Tibial nerve (tissue), 4 donors: ENCODE measurements around the gene CDH13.

Experiments used
- EP300 ChIP-seq, 2 donors: sonication (generic); formaldehyde crosslinking; IDR thresholded peaks; one replicate each; pipeline ENCODE4 v1.6.1; 2017; ENCODE audit warnings: antibody characterized with exemption in 2 of 2, mild to moderate bottlenecking in 1 of 2
- POLR2A ChIP-seq, 2 donors: fragments of 450-650 bp; IDR thresholded peaks; one replicate each; pipeline ENCODE4 v1.6.1; 2017; ENCODE audit warnings: antibody characterized with exemption in 2 of 2, mild to moderate bottlenecking in 2 of 2, moderate library complexity in 2 of 2
- TF ChIP-seq, protein P1 (sequence below), 5 experiments: fragments of 200-600 bp in 3 of 5; fragments of 450-650 bp in 2 of 5; sonication (generic) in 3 of 5; IDR thresholded peaks; one replicate each; pipeline ENCODE4 v1.5.1; 2016 to 2019; ENCODE audit warnings: antibody characterized with exemption in 5 of 5, mild to moderate bottlenecking in 3 of 5, moderate library complexity in 2 of 5

DNA sequence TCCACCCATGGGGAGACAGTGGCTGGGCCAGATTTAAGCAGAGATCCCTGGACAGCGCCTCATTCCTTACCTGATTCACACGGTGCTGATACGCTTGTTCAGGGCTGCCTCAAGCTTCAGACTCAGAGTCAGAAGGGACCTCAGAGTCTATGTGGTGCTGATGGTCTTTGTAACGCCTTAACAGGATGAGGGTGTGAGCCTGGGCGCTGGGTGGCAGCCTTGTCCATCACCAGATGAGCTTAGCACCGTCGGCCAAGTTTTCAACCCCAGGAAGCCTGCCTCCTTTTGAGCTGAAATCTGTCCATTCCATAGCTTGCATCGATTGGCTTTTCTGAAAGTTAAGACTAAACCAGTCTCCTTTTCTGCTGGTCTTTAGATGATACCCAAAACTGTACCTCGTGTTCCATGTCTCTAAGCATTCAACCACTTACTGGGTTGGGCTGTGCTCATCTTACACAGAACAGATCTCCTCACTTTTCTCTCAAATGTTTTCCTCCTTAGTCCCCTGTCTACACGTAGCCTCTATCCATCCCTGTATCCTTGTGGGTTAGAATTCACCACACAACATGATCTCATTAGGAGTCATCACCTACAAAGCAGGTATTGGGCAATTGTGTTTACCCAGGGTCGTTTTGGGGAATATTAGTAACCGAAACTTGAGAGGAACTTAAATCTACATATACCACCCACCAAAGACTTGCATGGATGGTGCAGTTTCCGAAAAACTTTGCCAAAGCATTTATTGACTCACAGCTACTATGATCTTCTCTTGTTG, 573.4 kb downstream of the CDH13 start:
- TF ChIP-seq, protein P1, sequence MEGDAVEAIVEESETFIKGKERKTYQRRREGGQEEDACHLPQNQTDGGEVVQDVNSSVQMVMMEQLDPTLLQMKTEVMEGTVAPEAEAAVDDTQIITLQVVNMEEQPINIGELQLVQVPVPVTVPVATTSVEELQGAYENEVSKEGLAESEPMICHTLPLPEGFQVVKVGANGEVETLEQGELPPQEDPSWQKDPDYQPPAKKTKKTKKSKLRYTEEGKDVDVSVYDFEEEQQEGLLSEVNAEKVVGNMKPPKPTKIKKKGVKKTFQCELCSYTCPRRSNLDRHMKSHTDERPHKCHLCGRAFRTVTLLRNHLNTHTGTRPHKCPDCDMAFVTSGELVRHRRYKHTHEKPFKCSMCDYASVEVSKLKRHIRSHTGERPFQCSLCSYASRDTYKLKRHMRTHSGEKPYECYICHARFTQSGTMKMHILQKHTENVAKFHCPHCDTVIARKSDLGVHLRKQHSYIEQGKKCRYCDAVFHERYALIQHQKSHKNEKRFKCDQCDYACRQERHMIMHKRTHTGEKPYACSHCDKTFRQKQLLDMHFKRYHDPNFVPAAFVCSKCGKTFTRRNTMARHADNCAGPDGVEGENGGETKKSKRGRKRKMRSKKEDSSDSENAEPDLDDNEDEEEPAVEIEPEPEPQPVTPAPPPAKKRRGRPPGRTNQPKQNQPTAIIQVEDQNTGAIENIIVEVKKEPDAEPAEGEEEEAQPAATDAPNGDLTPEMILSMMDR (IDR thresholded peaks at IDR 0.05): peak in 4 of 5 experiments; percentile 20 to 29 (median 26)
- TF ChIP-seq POLR2A (IDR thresholded peaks at IDR 0.05) (no peak), EP300 (IDR thresholded peaks at IDR 0.05) (no peak)
